Measurements from ENCODE around the gene FUT8.

FUT8 gene

DNA sequence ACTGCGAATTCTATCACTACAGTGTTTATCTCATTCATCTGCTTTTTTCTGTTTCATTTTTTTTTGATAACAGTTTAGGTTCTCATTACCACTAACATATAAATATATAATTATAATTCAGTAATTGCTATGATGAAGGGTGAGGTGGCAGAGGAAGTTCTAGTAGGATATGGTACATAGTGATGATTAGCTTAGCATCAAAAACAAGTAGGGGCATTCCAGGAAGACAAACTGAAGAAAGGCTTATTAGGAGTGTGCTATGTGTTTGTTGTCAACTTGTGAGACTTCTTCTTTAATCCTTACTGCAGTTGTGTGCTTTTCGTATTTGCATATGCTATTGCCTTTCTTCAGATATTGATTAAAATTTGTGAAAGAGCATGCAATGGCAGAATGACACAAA lies 20.6 kb downstream of the FUT8 start:
- H3K9me3 ChIP-seq (ENCODE audit: insufficient read depth, low read depth, low read length) = peaks cover 9% of the 10 kb centered on the region
- peaks cover 28% of the 10 kb centered on the region; the same call in 1 of the 2 replicates for H3K4me1 ChIP-seq (ENCODE audit: insufficient read depth, low read length)
- no peak overlapping the region for H3K27ac ChIP-seq (ENCODE audit: low read length)
- H3K9ac ChIP-seq (ENCODE audit: low read depth, low read length) = no peak overlapping the region
- H3K36me3 ChIP-seq (ENCODE audit: insufficient read depth, low read depth, low read length) = peaks cover 8% of the 10 kb centered on the region; the same call in 1 of the 2 replicates
- no peak overlapping the region for H3K4me3 ChIP-seq (ENCODE audit: low read length)
- H3K27me3 ChIP-seq (ENCODE audit: insufficient read depth, low read length) = no peaks in the 10 kb centered on the region

DNA sequence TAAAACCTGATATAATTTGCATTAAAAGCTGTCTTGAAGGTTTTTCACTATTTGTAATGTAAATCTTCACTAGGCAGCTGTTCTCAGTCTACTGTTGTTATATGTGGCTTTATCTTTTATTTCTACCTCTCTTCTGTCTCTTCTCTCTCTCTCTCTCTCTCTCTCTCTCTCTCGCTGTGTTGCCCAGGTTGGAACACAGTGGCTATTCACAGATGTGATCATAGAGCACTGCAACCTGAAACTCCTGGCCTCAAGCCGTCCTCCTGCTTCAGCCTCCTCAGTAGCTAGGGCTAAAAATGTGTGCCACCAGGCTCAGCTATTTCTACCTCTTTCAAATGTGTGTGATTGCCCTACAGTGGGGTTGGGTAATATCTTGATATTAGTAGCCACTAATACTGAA lies 21.1 kb downstream of the FUT8 start:
- H3K9me3 ChIP-seq (ENCODE audit: insufficient read depth, low read depth, low read length) = peaks cover 9% of the 10 kb centered on the region
- peaks cover 8% of the 10 kb centered on the region; the same call in 1 of the 2 replicates for H3K36me3 ChIP-seq (ENCODE audit: insufficient read depth, low read depth, low read length)
- no peaks in the 10 kb centered on the region for H3K27me3 ChIP-seq (ENCODE audit: insufficient read depth, low read length)
- no peak overlapping the region for H3K9ac ChIP-seq (ENCODE audit: low read depth, low read length)
- no peak overlapping the region for H3K27ac ChIP-seq (ENCODE audit: low read length)
- H3K4me3 ChIP-seq (ENCODE audit: low read length) = no peak overlapping the region
- H3K4me1 ChIP-seq (ENCODE audit: insufficient read depth, low read length) = peaks cover 28% of the 10 kb centered on the region; the same call in 1 of the 2 replicates

DNA sequence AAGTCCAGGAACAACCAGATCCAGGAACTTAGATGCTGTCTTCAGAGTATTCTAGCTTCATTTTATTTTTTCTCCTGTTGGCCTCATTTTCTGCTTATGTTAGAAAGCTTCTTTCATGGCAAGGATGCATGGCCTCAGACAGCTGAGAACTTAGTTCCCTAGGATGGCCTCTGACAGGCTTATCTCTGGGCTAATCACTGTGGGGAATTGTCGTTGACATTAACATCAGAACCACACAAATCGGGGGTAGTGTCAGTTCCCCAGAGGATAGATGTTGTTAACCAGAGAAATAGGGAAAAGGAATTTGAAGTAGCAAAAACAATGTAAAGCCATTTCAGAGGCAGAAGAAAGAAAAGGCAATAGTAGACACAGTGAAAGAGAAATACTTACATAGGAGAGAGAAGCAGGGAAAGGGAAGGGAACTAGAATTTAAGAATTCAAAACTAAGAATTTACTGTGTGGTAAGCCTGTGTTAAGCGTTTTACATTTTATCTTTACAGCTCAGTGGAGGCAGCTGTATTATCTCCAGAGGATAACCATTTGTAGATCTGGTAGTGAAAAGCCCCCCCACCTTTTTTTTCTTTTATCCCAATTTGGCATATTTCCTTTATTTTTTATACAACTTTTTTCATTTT lies 21.8 kb downstream of the FUT8 start:
- Histone ChIP-seq H3K4me1 (ENCODE audit: insufficient read depth, low read length) (peaks cover 28% of the 10 kb centered on the region; the same call in 1 of the 2 replicates), H3K27ac (ENCODE audit: low read length) (no peak overlapping the region), H3K36me3 (ENCODE audit: insufficient read depth, low read depth, low read length) (peaks cover 8% of the 10 kb centered on the region; the same call in 1 of the 2 replicates), H3K9me3 (ENCODE audit: insufficient read depth, low read depth, low read length) (peaks cover 9% of the 10 kb centered on the region), H3K27me3 (ENCODE audit: insufficient read depth, low read length) (no peaks in the 10 kb centered on the region), H3K9ac (ENCODE audit: low read depth, low read length) (no peak overlapping the region), H3K4me3 (ENCODE audit: low read length) (no peak overlapping the region)

DNA sequence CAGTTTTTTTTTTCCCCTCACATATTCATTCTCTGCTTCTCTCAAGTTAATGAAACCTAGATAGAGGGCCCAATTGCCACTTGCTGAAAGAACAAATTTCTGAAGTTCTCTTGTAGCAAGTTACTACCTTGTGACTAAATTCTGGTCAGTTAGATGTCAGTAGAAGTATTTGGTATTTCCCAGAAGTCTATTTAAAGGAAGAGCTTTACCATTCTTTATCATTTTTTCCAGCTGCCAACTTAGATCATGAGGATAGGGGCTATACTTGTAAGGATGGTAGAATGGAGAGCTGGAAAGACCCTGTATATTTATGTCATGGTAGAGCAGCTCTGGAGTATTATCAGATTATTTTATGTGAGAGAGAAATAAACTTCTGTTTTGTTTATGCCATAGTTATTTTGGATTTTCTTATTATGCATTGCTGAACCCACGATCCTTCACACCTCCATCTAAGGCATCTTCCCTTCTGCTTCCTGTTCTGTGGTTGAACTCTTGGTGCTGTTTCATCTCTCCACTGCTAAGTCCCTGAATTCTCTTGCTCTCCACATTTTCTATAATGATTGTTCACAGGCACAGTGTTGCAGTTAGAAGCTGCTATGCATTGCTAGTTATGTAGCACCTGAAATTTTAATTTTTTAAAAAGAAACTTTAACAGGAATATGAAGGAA lies 25.9 kb downstream of the FUT8 start:
- no peak overlapping the region for H3K4me3 ChIP-seq (ENCODE audit: low read length)
- peaks cover 8% of the 10 kb centered on the region; the same call in 1 of the 2 replicates for H3K36me3 ChIP-seq (ENCODE audit: insufficient read depth, low read depth, low read length)
- peaks cover 9% of the 10 kb centered on the region for H3K9me3 ChIP-seq (ENCODE audit: insufficient read depth, low read depth, low read length)
- H3K27me3 ChIP-seq (ENCODE audit: insufficient read depth, low read length) = no peaks in the 10 kb centered on the region
- no peak overlapping the region for H3K9ac ChIP-seq (ENCODE audit: low read depth, low read length)
- no peak overlapping the region for H3K27ac ChIP-seq (ENCODE audit: low read length)
- peaks cover 20% of the 10 kb centered on the region; the same call in 1 of the 2 replicates for H3K4me1 ChIP-seq (ENCODE audit: insufficient read depth, low read length)

DNA sequence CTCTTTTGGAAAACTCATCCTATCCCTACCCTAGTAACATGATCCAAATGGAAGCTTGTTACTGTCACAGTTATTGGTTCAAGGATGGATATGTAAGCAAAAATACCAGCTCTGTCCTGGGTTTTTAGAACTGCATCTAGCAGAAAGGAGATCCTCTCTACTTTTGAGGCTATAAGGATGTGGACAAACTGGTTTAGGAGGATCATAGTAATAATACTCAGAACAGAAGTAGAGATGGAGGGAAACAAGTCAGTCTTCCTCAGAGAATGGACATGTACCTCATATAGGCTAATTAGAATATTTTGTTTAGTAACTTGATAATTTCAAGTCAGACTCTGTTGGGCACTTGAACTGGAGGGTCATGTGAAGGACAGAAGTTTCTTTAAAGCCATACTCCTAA lies 26.6 kb downstream of the FUT8 start:
- Histone ChIP-seq H3K9ac (ENCODE audit: low read depth, low read length) (no peak overlapping the region), H3K9me3 (ENCODE audit: insufficient read depth, low read depth, low read length) (peaks cover 9% of the 10 kb centered on the region), H3K27ac (ENCODE audit: low read length) (no peak overlapping the region), H3K36me3 (ENCODE audit: insufficient read depth, low read depth, low read length) (peaks cover 8% of the 10 kb centered on the region; the same call in 1 of the 2 replicates), H3K4me3 (ENCODE audit: low read length) (no peak overlapping the region), H3K27me3 (ENCODE audit: insufficient read depth, low read length) (no peaks in the 10 kb centered on the region), H3K4me1 (ENCODE audit: insufficient read depth, low read length) (peaks cover 13% of the 10 kb centered on the region; the same call in 1 of the 2 replicates)

DNA sequence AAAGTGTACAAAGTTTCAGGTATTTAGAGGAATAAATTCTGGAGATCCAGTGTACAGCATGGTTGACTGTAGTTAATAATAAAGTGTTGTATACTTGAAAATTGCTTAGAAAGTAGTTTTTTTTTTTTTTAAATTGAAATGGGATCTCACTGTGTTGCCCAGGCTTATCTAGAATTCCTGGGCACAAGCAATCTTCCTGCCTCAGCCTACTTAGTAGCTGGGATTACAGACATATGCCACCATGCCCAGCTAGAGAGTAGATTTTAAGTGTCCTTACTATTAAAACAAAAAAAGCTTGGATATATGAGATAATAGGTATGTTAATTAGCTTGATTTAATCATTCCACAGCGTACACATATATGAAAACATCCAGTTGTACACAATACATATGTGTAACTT lies 27.7 kb downstream of the FUT8 start:
- peaks cover 10% of the 10 kb centered on the region; the same call in 1 of the 2 replicates for H3K4me1 ChIP-seq (ENCODE audit: insufficient read depth, low read length)
- H3K27me3 ChIP-seq (ENCODE audit: insufficient read depth, low read length) = no peaks in the 10 kb centered on the region
- H3K9ac ChIP-seq (ENCODE audit: low read depth, low read length) = no peak overlapping the region
- no peak overlapping the region for H3K27ac ChIP-seq (ENCODE audit: low read length)
- H3K36me3 ChIP-seq (ENCODE audit: insufficient read depth, low read depth, low read length) = peaks cover 7% of the 10 kb centered on the region; the same call in 1 of the 2 replicates
- no peak overlapping the region for H3K4me3 ChIP-seq (ENCODE audit: low read length)
- H3K9me3 ChIP-seq (ENCODE audit: insufficient read depth, low read depth, low read length) = peaks cover 8% of the 10 kb centered on the region

DNA sequence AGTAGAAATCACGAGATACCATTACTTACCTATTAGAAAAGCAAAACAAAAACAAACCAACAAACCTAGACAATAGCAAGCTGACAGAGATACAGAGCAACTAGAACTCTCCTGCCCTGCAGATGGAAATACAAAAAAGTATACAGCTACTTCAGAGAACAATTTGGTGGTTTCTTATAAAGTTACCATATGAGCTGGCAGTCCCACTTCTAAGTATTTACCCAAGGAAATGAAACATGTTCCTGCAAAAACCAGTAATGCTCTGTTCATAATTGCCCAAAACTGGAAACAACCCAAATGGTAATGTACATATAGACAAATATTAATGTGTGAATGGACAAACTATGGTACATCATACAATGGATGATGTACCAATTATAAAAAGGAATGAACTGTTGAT lies 31.7 kb downstream of the FUT8 start:
- Histone ChIP-seq H3K4me1 (ENCODE audit: insufficient read depth, low read length) (0 out of 2 replicates have a peak, but pooled peaks cover 9% of the 10 kb centered on the region), H3K4me3 (ENCODE audit: low read length) (no peak overlapping the region), H3K36me3 (ENCODE audit: insufficient read depth, low read depth, low read length) (no peaks in the 10 kb centered on the region), H3K27me3 (ENCODE audit: insufficient read depth, low read length) (no peaks in the 10 kb centered on the region), H3K27ac (ENCODE audit: low read length) (no peak overlapping the region), H3K9me3 (ENCODE audit: insufficient read depth, low read depth, low read length) (no peaks in the 10 kb centered on the region; the same call in 1 of the 2 replicates), H3K9ac (ENCODE audit: low read depth, low read length) (no peak overlapping the region)

DNA sequence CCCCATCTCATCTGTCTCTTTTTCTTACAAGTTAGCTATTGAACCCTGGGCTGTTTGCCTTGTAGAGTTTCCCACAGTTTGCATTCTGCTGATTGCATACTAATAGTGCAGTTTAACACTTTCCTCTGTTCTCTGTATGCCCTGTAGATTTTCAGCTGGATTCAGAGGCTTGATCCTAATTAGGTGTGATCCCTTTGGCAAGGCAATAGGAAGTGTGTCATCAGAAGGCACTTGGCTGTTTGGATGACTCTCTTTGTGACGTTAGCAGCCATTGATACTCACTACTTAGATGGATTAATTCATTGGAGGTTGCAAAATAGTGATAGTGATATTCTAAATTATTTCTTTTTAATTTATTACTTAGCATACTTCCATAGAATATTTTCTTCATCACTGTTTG lies 33.6 kb downstream of the FUT8 start:
- Histone ChIP-seq H3K4me1 (ENCODE audit: insufficient read depth, low read length) (peaks cover 13% of the 10 kb centered on the region; the same call in 1 of the 2 replicates), H3K9ac (ENCODE audit: low read depth, low read length) (no peak overlapping the region), H3K27ac (ENCODE audit: low read length) (no peak overlapping the region), H3K36me3 (ENCODE audit: insufficient read depth, low read depth, low read length) (no peaks in the 10 kb centered on the region), H3K4me3 (ENCODE audit: low read length) (no peak overlapping the region), H3K27me3 (ENCODE audit: insufficient read depth, low read length) (no peaks in the 10 kb centered on the region), H3K9me3 (ENCODE audit: insufficient read depth, low read depth, low read length) (no peaks in the 10 kb centered on the region; the same call in 1 of the 2 replicates)

DNA sequence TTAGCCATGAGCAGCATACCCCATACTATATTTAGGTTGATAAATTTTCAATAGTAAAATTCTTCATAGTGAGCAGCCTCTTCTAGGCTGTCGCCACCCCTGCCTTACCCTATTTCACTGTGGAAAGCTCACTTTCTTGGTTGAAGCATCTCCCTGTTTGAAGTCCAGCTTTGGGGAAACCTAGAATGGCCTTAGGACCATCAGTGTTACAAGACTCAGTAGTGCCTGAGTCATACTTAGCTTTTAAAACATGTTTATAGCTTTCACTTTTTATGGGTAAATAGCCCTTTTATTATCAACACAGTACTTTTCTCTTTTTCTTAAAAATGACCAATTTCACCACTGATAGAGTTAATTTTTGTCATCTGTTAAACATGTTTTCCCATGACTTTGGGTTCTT lies 37.1 kb downstream of the FUT8 start:
- Histone ChIP-seq H3K4me1 (ENCODE audit: insufficient read depth, low read length) (peaks cover 13% of the 10 kb centered on the region; the same call in 1 of the 2 replicates), H3K27me3 (ENCODE audit: insufficient read depth, low read length) (no peaks in the 10 kb centered on the region), H3K4me3 (ENCODE audit: low read length) (no peak overlapping the region), H3K9me3 (ENCODE audit: insufficient read depth, low read depth, low read length) (no peaks in the 10 kb centered on the region), H3K9ac (ENCODE audit: low read depth, low read length) (no peak overlapping the region), H3K36me3 (ENCODE audit: insufficient read depth, low read depth, low read length) (no peaks in the 10 kb centered on the region), H3K27ac (ENCODE audit: low read length) (no peak overlapping the region)

DNA sequence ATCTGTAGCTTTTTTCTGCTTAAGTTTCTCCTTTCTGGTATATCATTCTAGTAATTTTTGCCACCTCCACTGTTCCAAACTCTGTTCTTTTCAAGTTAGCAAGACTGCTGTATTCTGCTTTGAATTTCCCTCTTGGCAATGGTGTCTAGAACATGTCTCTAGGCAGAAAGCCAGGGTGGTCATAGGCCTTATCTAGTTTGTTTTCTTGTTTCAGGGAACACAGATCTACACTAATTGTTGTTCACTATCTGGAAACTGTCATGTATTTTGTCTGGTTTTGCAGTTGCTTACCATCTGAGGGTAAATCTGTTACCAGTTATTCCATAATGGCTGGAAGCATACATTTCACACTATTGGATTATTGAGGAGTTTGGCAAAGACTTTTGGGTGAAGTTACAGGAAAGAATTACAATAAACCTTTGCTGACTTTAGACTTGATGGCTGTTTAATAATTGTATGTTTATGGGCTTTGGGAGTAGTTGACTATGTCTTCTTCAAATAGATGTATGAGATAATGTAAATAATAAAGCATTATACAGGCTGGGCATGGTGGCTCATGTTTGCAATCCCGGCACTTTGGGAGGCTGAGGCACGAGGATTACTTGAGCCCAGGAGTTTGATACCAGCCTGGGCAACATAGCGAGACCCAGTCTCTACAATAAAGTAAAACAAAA lies 41.4 kb downstream of the FUT8 start:
- H3K27me3 ChIP-seq (ENCODE audit: insufficient read depth, low read length) = no peaks in the 10 kb centered on the region
- no peak overlapping the region for H3K27ac ChIP-seq (ENCODE audit: low read length)
- no peak overlapping the region for H3K4me3 ChIP-seq (ENCODE audit: low read length)
- H3K36me3 ChIP-seq (ENCODE audit: insufficient read depth, low read depth, low read length) = peaks cover 10% of the 10 kb centered on the region
- peaks cover 4% of the 10 kb centered on the region; the same call in 1 of the 2 replicates for H3K4me1 ChIP-seq (ENCODE audit: insufficient read depth, low read length)
- H3K9me3 ChIP-seq (ENCODE audit: insufficient read depth, low read depth, low read length) = no peaks in the 10 kb centered on the region; the same call in 1 of the 2 replicates
- H3K9ac ChIP-seq (ENCODE audit: low read depth, low read length) = no peak overlapping the region

DNA sequence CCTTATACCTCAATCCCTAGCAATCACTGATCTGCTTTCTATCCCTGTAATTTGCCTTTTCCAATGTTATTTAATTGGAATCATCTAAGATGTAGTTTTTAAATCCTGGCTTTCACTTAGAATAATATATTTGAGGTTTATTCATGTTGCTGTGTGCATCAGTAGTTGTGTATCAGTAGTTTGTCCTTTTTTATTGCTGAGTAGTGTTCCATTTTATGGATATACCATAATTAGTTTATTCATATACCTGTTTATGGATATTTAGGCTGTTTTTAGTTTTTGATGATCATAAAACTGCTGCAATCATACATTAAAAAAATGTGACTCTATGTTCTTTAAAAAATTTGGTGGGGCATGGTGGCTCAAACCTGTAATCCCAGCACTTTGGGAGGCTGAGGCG lies 43.7 kb downstream of the FUT8 start:
- H3K36me3 ChIP-seq (ENCODE audit: insufficient read depth, low read depth, low read length) = peaks cover 13% of the 10 kb centered on the region
- no peak overlapping the region for H3K27ac ChIP-seq (ENCODE audit: low read length)
- no peak overlapping the region for H3K9ac ChIP-seq (ENCODE audit: low read depth, low read length)
- no peak overlapping the region for H3K4me3 ChIP-seq (ENCODE audit: low read length)
- H3K27me3 ChIP-seq (ENCODE audit: insufficient read depth, low read length) = no peaks in the 10 kb centered on the region
- no peaks in the 10 kb centered on the region; the same call in 1 of the 2 replicates for H3K4me1 ChIP-seq (ENCODE audit: insufficient read depth, low read length)
- no peaks in the 10 kb centered on the region; the same call in 1 of the 2 replicates for H3K9me3 ChIP-seq (ENCODE audit: insufficient read depth, low read depth, low read length)
